SK-N-MC (cell line): Measurements from ENCODE around the gene PCDH15.

Source experiments
- EZH2 ChIP-seq: fragments of 200-600 bp; sonication (generic); IDR thresholded peaks from one replicate; pipeline ENCODE4 v1.6.1; 2017; ENCODE audit warnings: antibody characterized with exemption
- FOXP2 ChIP-seq: optimal IDR thresholded peaks from 2 replicates; pipeline ENCODE3; 2011; ENCODE audit warnings: mild to moderate bottlenecking, moderate library complexity; ENCODE audit not compliant: insufficient read depth; ENCODE audit errors: extremely low read length, control extremely low read depth
- POLR2AphosphoS5 ChIP-seq: IDR thresholded peaks from 2 replicates; pipeline ENCODE4 v1.6.1; 2012; ENCODE audit warnings: mild to moderate bottlenecking, low read depth, low read length, borderline replicate concordance

DNA sequence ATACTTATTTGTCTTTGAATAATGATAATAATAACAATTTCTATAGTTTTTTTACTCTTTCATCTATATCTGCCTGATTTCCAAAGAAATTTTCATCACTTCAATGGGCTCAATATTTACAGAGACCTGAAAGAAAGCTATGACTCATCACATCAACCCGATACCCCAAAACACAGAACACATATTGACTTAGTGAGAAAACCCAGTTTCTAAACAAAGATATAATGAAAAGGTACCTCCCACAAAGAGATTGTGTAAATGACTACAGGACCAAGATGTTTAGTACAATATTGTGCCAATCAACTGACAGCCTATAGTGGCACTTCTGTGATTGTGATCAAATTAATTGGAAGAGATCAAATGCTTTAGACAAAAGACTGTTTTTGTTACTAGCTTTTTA lies 133.9 kb downstream of the PCDH15 start:
- no peak for TF ChIP-seq EZH2
- TF ChIP-seq POLR2AphosphoS5: no peak
- TF ChIP-seq FOXP2: no peak
